CD4-positive, alpha-beta T cell (primary cell): Measurements from ENCODE around the gene ADM2. TPM values are rescaled to one million over a fixed set of nuclear protein-coding genes. Genes with fewer than 3 reads are reported as not detected.

Experiments
- ATAC-seq: fragments of 200-7000 bp; cut with Tn5 transposase; one replicate; pipeline ENCODE4 v1.10.0; 2022; ENCODE audit warnings: mild to moderate bottlenecking; ENCODE audit not compliant: poor library complexity
- CTCF ChIA-PET: fragments of 350-600 bp; sonication (Branson Sonifier 250); formaldehyde crosslinking; loops from one replicate; lab custom pipeline; 2021; ENCODE audit warnings: antibody characterized with exemption, inconsistent platforms; lab: Charles Lee
- POLR2A ChIA-PET: fragments of 350-600 bp; sonication (Branson Sonifier 250); formaldehyde crosslinking; loops from one replicate; lab custom pipeline; 2021; ENCODE audit warnings: antibody characterized with exemption, inconsistent platforms; lab: Charles Lee
- DNase-seq, 14 experiments: peaks; one replicate each; pipeline ENCODE4 v3.0.0-alpha.2; 2013 to 2020; ENCODE audit warnings: mixed read lengths in 2 of 14
- H3K27ac ChIP-seq, 2 donors: one replicate each; pipeline versions ENCODE4 v1.5.1 to v1.7.0; 2013; ENCODE audit warnings: low read length in 2 of 2, low read depth in 1 of 2, mild to moderate bottlenecking in 1 of 2
- H3K27me3 ChIP-seq, 2 experiments: 1 replicate in 1 of 2; 2 replicates in 1 of 2; pipeline versions ENCODE4 v1.6.1 to v1.7.0; 2013; ENCODE audit warnings: low read length in 2 of 2, control low read depth in 1 of 2, mild to moderate bottlenecking in 1 of 2, moderate library complexity in 1 of 2; ENCODE audit not compliant: insufficient read depth in 2 of 2, control insufficient read depth in 1 of 2
- H3K36me3 ChIP-seq: one replicate; pipeline ENCODE4 v1.6.1; 2013; ENCODE audit warnings: low read length, control low read depth; ENCODE audit not compliant: insufficient read depth
- H3K4me1 ChIP-seq: one replicate; pipeline ENCODE4 v1.6.1; 2013; ENCODE audit warnings: low read length, control low read depth; ENCODE audit not compliant: insufficient read depth
- H3K4me3 ChIP-seq: one replicate; pipeline ENCODE4 v1.5.1; 2013; ENCODE audit warnings: mild to moderate bottlenecking, low read length, moderate library complexity
- H3K9me3 ChIP-seq, 2 experiments: 1 replicate in 1 of 2; 2 replicates in 1 of 2; pipeline versions ENCODE4 v1.6.1 to v1.7.0; 2013; ENCODE audit warnings: low read length in 2 of 2, mild to moderate bottlenecking in 2 of 2, control low read depth in 1 of 2, moderate library complexity in 1 of 2; ENCODE audit not compliant: control insufficient read depth in 1 of 2, insufficient read depth in 1 of 2
- H3K27ac Mint-ChIP-seq: one replicate; pipeline ENCODE4 v1.8.0; 2020; ENCODE audit warnings: mixed read lengths
- H3K27me3 Mint-ChIP-seq: one replicate; pipeline ENCODE4 v1.8.0; 2021; ENCODE audit warnings: mixed read lengths
- H3K36me3 Mint-ChIP-seq: one replicate; pipeline ENCODE4 v1.8.0; 2021; ENCODE audit warnings: low read depth, mixed read lengths
- H3K4me1 Mint-ChIP-seq: one replicate; pipeline ENCODE4 v1.8.0; 2021; ENCODE audit warnings: low read depth, mixed read lengths
- H3K4me3 Mint-ChIP-seq: one replicate; pipeline ENCODE4 v1.8.0; 2020; ENCODE audit warnings: mild to moderate bottlenecking, mixed read lengths
- H3K9me3 Mint-ChIP-seq: one replicate; pipeline ENCODE4 v1.8.0; 2020; ENCODE audit warnings: mixed read lengths
- CTCF ChIP-seq: fragments of 200-600 bp; IDR thresholded peaks from one replicate; pipeline ENCODE4 v1.8.0; 2022; ENCODE audit warnings: antibody characterized with exemption, mild to moderate bottlenecking
- intact Hi-C, 2 experiments: fragments of 100-400 bp; cut with DNase I in 1 of 2; cut with micrococcal nuclease in 1 of 2; formaldehyde crosslinking; loops; one replicate each; pipeline versions ENCODE4 v1.15.1 to v1.9.0; 2023 to 2025; cut with DNase I, micrococcal nuclease
- total RNA-seq, 174 experiments: library from RNA in 2 of 174; stranded (reverse) in 2 of 174; gene quantifications; one replicate each; pipeline ENCODE4 v1.2.3 and lab custom pipeline; 2021 to 2026

Gene ADM2
- total RNA-seq, 2 experiments from 2014 or later, result 1.1 to 1.6 TPM

- Mint-ChIP-seq H3K4me3 (no peak overlapping the region), H3K27ac (no peak overlapping the region), H3K4me1 (peaks cover 25% of the 10 kb centered on the region), H3K36me3 (peaks cover 75% of the 10 kb centered on the region), H3K27me3 (no peaks in the 10 kb centered on the region), H3K9me3 (no peaks in the 10 kb centered on the region)
- H3K27me3 ChIP-seq, result no peaks in the 10 kb centered on the region
- H3K36me3 ChIP-seq, result peaks cover 80% of the 10 kb centered on the region
- H3K4me1 ChIP-seq, result peaks cover 33% of the 10 kb centered on the region
- no peak overlapping the region for H3K4me3 ChIP-seq
- TF ChIP-seq CTCF, result no peak
- POLR2A ChIA-PET, result no interaction called here
- no peaks in the 10 kb centered on the region for H3K9me3 ChIP-seq
- CTCF ChIA-PET, result no interaction called here
- intact Hi-C loops, result no loop called here
- DNase-seq, result no peak
- no peak overlapping the region for H3K27ac ChIP-seq
- ATAC-seq, result no peak
These were observed 16.0 kb upstream of the ADM2 start for GRCh38 chr22:50465066-50465930.

GRCh38 chr22:50467341-50467740 lies 14.0 kb upstream of the ADM2 start:
- no peaks in the 10 kb centered on the region for H3K9me3 ChIP-seq
- intact Hi-C loops, result no loop called here
- H3K36me3 ChIP-seq, result peaks cover 72% of the 10 kb centered on the region
- no peaks in the 10 kb centered on the region for H3K9me3 Mint-ChIP-seq
- ChIA-PET CTCF (interaction anchor here (1.6 kb wide), 1 partner anchor 95 kb away, joined by 3 read pairs; the partner anchor contains the start of gene SYCE3), POLR2A (interaction anchor here (0.6 kb wide), 1 partner anchor 58 kb away, joined by 3 read pairs; the partner anchor contains the start of gene SCO2)
- no peak for TF ChIP-seq CTCF
- no peak for DNase-seq
- ATAC-seq, result no peak
- peak overlapping the region; percentile 94 for H3K27ac Mint-ChIP-seq
- H3K4me1 ChIP-seq, result peaks cover 53% of the 10 kb centered on the region
- no peaks in the 10 kb centered on the region for H3K27me3 Mint-ChIP-seq
- peaks cover 45% of the 10 kb centered on the region for H3K4me1 Mint-ChIP-seq
- H3K4me3 Mint-ChIP-seq, result no peak overlapping the region
- peak overlapping the region in 1 of 2 donors; percentile 29 for H3K27ac ChIP-seq
- H3K4me3 ChIP-seq, result no peak overlapping the region
- peaks cover 59% of the 10 kb centered on the region for H3K36me3 Mint-ChIP-seq
- H3K27me3 ChIP-seq, result no peaks in the 10 kb centered on the region

- Histone ChIP-seq H3K27ac (peak overlapping the region; percentile 82 to 92), H3K9me3 (no peaks in the 10 kb centered on the region), H3K36me3 (peaks cover 66% of the 10 kb centered on the region), H3K4me3 (no peak overlapping the region), H3K27me3 (no peaks in the 10 kb centered on the region), H3K4me1 (peaks cover 59% of the 10 kb centered on the region)
- ATAC-seq (no peak), DNase-seq (no peak)
- no peaks in the 10 kb centered on the region for H3K27me3 Mint-ChIP-seq
- peaks cover 50% of the 10 kb centered on the region for H3K4me1 Mint-ChIP-seq
- no peak overlapping the region for H3K4me3 Mint-ChIP-seq
- no peak for TF ChIP-seq CTCF
- peaks cover 56% of the 10 kb centered on the region for H3K36me3 Mint-ChIP-seq
- intact Hi-C loops, result no loop called here
- POLR2A ChIA-PET, result interaction anchor here (0.6 to 1.1 kb wide), 3 partner anchors 30 to 57 kb away, joined by 3 to 7 read pairs (median 3); partner anchors contain the start of genes LMF2, NCAPH2 and SCO2
- CTCF ChIA-PET, result interaction anchor here (1.6 kb wide), 1 partner anchor 95 kb away, joined by 3 read pairs; the partner anchor contains the start of gene SYCE3
- peak overlapping the region; percentile 94 for H3K27ac Mint-ChIP-seq
- no peaks in the 10 kb centered on the region for H3K9me3 Mint-ChIP-seq
These were observed 13.4 kb upstream of the ADM2 start for GRCh38 chr22:50467773-50468440.
